Dendritic cell treated with granulocyte-macrophage colony-stimulating factor and Interleukin-4, amounts not matched to agents 40 ng/mL and 50 ng/mL, for 4 days (primary cell): ENCODE measurements around the gene POMP.
"Not testable (repeated sequence)": the region's sequence is repeated elsewhere in the genome, so short reads cannot be mapped to it uniquely, and the experiment has no call there.

Source experiments
- H3K27ac Mint-ChIP-seq: one replicate; pipeline ENCODE4 v1.8.0; 2022; ENCODE audit warnings: mild to moderate bottlenecking, mixed read lengths
- H3K27me3 Mint-ChIP-seq: one replicate; pipeline ENCODE4 v1.8.0; 2022; ENCODE audit warnings: mild to moderate bottlenecking, mixed read lengths
- H3K36me3 Mint-ChIP-seq: one replicate; pipeline ENCODE4 v1.8.0; 2022; ENCODE audit warnings: low read depth, mixed read lengths
- H3K4me1 Mint-ChIP-seq: one replicate; pipeline ENCODE4 v1.8.0; 2022; ENCODE audit warnings: low read depth, mixed read lengths
- H3K4me3 Mint-ChIP-seq: one replicate; pipeline ENCODE4 v1.8.0; 2022; ENCODE audit warnings: mild to moderate bottlenecking, moderate library complexity, mixed read lengths
- H3K9me3 Mint-ChIP-seq: one replicate; pipeline ENCODE4 v1.8.0; 2022; ENCODE audit warnings: mixed read lengths
- intact Hi-C: fragments of 100-400 bp; cut with micrococcal nuclease; formaldehyde crosslinking; loops from one replicate; pipeline ENCODE4 v1.15.0; 2022

POMP gene

DNA sequence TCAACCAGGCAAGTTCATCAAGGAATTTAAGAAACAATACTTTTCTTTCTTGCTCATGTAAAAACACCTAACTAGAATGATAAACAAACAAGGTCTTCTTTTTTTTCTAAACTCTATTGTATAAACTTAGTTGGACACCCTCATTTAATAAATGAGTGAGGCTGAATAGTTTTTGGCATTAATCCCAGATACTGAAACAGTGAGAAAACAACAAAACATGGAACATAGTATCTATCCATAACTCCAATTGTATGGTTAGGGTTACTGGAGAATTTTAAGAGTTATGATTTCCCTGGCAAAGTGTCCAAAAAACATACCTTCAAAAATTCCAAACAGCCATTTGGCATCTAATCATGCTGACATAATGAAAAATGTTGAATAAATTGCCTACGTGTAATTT lies 5.8 kb upstream of the POMP start:
- no peaks in the 10 kb centered on the region for H3K9me3 Mint-ChIP-seq
- intact Hi-C loops, result no loop called here
- no peak overlapping the region for H3K27ac Mint-ChIP-seq
- H3K4me3 Mint-ChIP-seq, result no peak overlapping the region
- H3K27me3 Mint-ChIP-seq, result no peaks in the 10 kb centered on the region
- peaks cover 45% of the 10 kb centered on the region for H3K4me1 Mint-ChIP-seq
- H3K36me3 Mint-ChIP-seq, result peaks cover 20% of the 10 kb centered on the region

DNA sequence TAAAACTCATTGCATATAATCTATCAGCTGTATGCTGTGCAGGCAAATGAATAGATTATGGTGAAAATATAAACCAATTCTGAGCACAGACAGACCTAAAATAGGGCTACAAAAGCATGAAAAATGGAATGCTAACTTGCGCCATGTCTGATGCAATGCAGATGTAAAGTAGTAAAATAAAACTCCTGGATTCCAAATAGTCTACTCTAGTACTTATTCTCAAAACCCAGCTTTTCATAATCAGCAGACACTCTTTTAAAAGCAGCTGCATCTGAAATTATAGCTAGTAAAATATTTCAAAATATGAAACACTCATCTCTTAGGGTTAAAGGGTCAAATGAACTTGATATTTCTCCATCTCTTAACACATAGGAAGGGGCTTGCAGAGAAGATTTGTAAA lies 4.7 kb upstream of the POMP start:
- no peaks in the 10 kb centered on the region for H3K9me3 Mint-ChIP-seq
- H3K27ac Mint-ChIP-seq, result no peak overlapping the region
- intact Hi-C loops, result no loop called here
- H3K4me3 Mint-ChIP-seq, result no peak overlapping the region
- peaks cover 47% of the 10 kb centered on the region for H3K4me1 Mint-ChIP-seq
- H3K27me3 Mint-ChIP-seq, result no peaks in the 10 kb centered on the region
- H3K36me3 Mint-ChIP-seq, result peaks cover 29% of the 10 kb centered on the region

DNA sequence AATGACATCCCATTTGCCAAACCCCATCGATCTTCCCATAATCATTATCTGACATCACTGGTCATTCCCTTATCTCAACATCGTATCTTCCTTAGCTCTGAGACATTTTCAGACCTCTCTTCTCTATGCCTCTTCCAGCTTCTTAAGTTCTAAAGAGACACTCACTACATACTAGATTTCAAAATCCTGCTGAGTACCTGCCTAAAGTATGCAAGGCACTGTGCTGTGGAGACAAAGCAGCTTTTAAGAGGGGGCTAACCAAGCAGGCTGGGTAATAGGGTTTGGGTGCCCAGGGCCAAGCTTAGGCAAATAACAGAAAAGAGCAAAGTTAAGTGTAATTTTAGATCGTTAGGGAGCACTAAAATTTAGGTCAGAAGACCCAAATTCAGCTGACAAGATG lies 3.4 kb upstream of the POMP start:
- no peaks in the 10 kb centered on the region for H3K27me3 Mint-ChIP-seq
- peaks cover 52% of the 10 kb centered on the region for H3K4me1 Mint-ChIP-seq
- H3K27ac Mint-ChIP-seq, result no peak overlapping the region
- H3K4me3 Mint-ChIP-seq, result no peak overlapping the region
- intact Hi-C loops, result loop anchor here (5.0 kb wide), 3 partner anchors 47 to 1033 kb away; partner anchors contain the start of genes LNX2, PAN3 and POLR1D
- H3K9me3 Mint-ChIP-seq, result no peaks in the 10 kb centered on the region
- H3K36me3 Mint-ChIP-seq, result peaks cover 42% of the 10 kb centered on the region

GRCh38 chr13:28657784-28658538 lies 969 bp upstream of the POMP start:
- H3K27me3 Mint-ChIP-seq, result no peaks in the 10 kb centered on the region
- H3K4me3 Mint-ChIP-seq, result peak overlapping the region; percentile 91
- H3K4me1 Mint-ChIP-seq, result peaks cover 60% of the 10 kb centered on the region
- no peaks in the 10 kb centered on the region for H3K9me3 Mint-ChIP-seq
- intact Hi-C loops, result loop anchor here (5.0 kb wide), 3 partner anchors 44 to 1036 kb away; partner anchors contain the start of genes LNX2, PAN3 and POLR1D
- peak overlapping the region; percentile 89 for H3K27ac Mint-ChIP-seq
- H3K36me3 Mint-ChIP-seq, result peaks cover 58% of the 10 kb centered on the region

DNA sequence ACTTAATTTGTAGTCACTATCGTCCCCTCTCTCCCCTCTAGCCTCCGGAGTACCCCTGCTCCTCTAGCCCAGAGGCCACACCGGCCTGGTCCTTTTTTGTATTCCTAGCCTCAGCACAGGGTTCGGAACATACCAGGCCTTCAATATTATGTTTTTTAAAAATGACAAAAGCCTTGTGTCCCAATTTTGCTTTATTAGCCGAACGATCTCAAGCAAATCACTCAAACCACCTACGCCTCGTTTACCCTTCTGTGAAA lies 463 bp upstream of the POMP start:
- Mint-ChIP-seq H3K36me3 (peaks cover 60% of the 10 kb centered on the region), H3K4me3 (peak overlapping the region; percentile 91), H3K27ac (peak overlapping the region; percentile 89), H3K27me3 (no peaks in the 10 kb centered on the region), H3K4me1 (peaks cover 60% of the 10 kb centered on the region), H3K9me3 (no peaks in the 10 kb centered on the region)
- intact Hi-C loops, result loop anchor here (5.0 kb wide), 3 partner anchors 44 to 1036 kb away; partner anchors contain the start of genes LNX2, PAN3 and POLR1D

DNA sequence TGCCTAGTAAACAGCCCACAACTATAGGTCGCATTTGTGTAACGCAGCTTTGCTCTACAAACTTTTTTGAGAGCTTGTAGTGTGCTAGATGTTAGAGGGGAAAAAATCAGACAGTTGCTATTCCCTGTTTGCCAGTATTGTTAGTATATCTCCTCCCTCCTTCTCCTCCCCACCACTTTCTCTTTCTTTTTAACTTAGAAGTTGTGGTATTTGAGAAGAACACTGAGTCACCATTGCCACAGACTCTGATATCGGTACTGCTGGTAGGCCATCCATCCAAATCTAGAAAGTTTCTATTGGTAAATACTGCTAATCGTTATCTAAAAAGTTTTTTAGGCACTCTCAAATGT lies 666 bp downstream of the POMP start:
- peaks cover 60% of the 10 kb centered on the region for H3K4me1 Mint-ChIP-seq
- H3K36me3 Mint-ChIP-seq, result peaks cover 69% of the 10 kb centered on the region
- peak overlapping the region; percentile 91 for H3K4me3 Mint-ChIP-seq
- no peaks in the 10 kb centered on the region for H3K9me3 Mint-ChIP-seq
- intact Hi-C loops, result loop anchor here (5.0 kb wide), 3 partner anchors 43 to 1037 kb away; partner anchors contain the start of genes LNX2, PAN3 and POLR1D
- no peaks in the 10 kb centered on the region for H3K27me3 Mint-ChIP-seq
- peak overlapping the region; percentile 89 for H3K27ac Mint-ChIP-seq

GRCh38 chr13:28666897-28667488 lies 8.1 kb downstream of the POMP start:
- H3K27me3 Mint-ChIP-seq, result no peaks in the 10 kb centered on the region
- no peaks in the 10 kb centered on the region for H3K9me3 Mint-ChIP-seq
- H3K4me1 Mint-ChIP-seq, result peaks cover 55% of the 10 kb centered on the region
- intact Hi-C loops, result no loop called here
- H3K4me3 Mint-ChIP-seq, result no peak overlapping the region
- no peak overlapping the region for H3K27ac Mint-ChIP-seq
- H3K36me3 Mint-ChIP-seq, result peaks cover 88% of the 10 kb centered on the region

GRCh38 chr13:28671126-28671792 lies 12.3 kb downstream of the POMP start:
- peaks cover 91% of the 10 kb centered on the region for H3K36me3 Mint-ChIP-seq

GRCh38 chr13:28678809-28679208 lies 19.9 kb downstream of the POMP start:
- Mint-ChIP-seq H3K4me1 (peaks cover 4% of the 10 kb centered on the region), H3K9me3 (no peaks in the 10 kb centered on the region), H3K27me3 (no peaks in the 10 kb centered on the region), H3K4me3 (no peak overlapping the region), H3K27ac (no peak overlapping the region), H3K36me3 (peaks cover 63% of the 10 kb centered on the region)
- intact Hi-C loops, result no loop called here

More at GRCh38 chr13:28671126-28671792, 12.3 kb downstream of the POMP start:
- no peaks in the 10 kb centered on the region for H3K9me3 Mint-ChIP-seq
- no peak overlapping the region for H3K4me3 Mint-ChIP-seq
- H3K27ac Mint-ChIP-seq, result peak overlapping the region; percentile 86
- intact Hi-C loops, result no loop called here
- H3K27me3 Mint-ChIP-seq, result no peaks in the 10 kb centered on the region
- peaks cover 48% of the 10 kb centered on the region for H3K4me1 Mint-ChIP-seq

DNA sequence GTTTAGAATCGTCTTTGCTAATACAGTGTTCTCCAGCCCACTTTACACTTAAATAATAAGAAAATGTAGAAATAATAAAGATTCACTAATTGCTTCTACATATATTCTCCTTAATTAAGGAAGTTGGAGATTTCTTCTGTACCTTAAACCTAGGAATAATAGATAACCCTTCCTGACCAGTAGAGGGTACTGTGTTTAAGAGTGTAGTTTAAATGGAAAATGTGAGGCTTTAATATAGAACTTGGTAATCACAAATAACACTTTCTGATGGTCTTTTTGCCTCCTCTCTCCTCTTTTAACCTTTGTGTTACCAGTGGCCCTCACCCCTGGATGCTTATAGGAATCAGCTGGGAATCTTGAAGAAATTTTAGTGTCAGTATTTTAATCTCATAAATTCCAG lies 20.7 kb downstream of the POMP start:
- H3K4me3 Mint-ChIP-seq, result no peak overlapping the region
- H3K27me3 Mint-ChIP-seq, result no peaks in the 10 kb centered on the region
- peaks cover 55% of the 10 kb centered on the region for H3K36me3 Mint-ChIP-seq
- H3K9me3 Mint-ChIP-seq, result no peaks in the 10 kb centered on the region
- no peak overlapping the region for H3K27ac Mint-ChIP-seq
- intact Hi-C loops, result loop anchor here (5.0 kb wide), 1 partner anchor 38 kb away; the partner anchor contains the start of gene SLC46A3
- H3K4me1 Mint-ChIP-seq, result peaks cover 9% of the 10 kb centered on the region

DNA sequence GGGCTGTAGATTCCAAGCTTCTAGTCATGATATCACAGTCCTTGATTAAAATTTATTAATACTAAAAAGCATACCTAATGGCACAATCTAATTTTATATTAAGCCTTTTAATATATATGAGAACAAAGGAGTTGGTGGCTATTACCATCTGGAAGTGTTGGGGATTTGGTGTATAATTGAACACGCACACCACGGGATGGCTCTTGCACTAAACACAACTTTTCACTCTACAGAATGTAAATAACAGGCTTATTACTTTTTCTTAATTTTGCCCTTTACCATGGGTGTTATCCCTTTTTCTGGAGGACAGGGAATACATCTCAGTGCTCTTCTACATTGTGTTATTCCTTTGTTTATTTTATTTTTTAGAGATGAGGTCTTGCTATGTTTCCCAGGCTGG lies 21.6 kb downstream of the POMP start:
- Mint-ChIP-seq H3K4me1 (peaks cover 12% of the 10 kb centered on the region), H3K27me3 (no peaks in the 10 kb centered on the region), H3K4me3 (no peak overlapping the region), H3K36me3 (peaks cover 46% of the 10 kb centered on the region), H3K27ac (no peak overlapping the region), H3K9me3 (peaks cover 3% of the 10 kb centered on the region)
- intact Hi-C loops, result loop anchor here (5.0 kb wide), 1 partner anchor 37 kb away; the partner anchor contains the start of gene SLC46A3

DNA sequence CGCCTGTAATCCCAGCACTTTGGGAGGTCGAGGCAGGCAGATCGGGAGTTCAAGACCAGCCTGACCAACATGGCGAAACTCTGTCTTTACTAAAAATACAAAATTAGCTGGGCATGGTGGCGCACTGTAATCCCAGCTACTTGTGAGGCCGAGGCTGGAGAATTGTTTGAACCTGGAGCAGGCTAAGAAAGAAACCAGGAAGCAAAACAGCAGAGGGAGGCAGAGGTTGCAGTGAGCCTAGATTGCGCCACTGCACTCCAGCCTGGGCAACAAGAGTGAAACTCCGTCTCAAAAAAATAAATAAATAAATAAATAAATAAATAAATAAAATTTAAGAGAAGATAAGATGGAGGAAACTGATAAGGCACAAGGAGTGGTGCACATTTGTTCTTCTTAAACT lies 24.2 kb downstream of the POMP start:
- H3K27ac Mint-ChIP-seq, H3K27me3 Mint-ChIP-seq, H3K4me3 Mint-ChIP-seq: not testable (repeated sequence)
- H3K4me1 Mint-ChIP-seq, result peaks cover 17% of the 10 kb centered on the region
- H3K9me3 Mint-ChIP-seq, result peaks cover 28% of the 10 kb centered on the region
- intact Hi-C loops, result loop anchor here (2.0 to 5.0 kb wide), 2 partner anchors 34 to 112 kb away; partner anchors contain the start of gene SLC46A3
- peaks cover 21% of the 10 kb centered on the region for H3K36me3 Mint-ChIP-seq

GRCh38 chr13:28684257-28684656 lies 25.3 kb downstream of the POMP start:
- intact Hi-C loops, result loop anchor here (5.0 kb wide), 1 partner anchor 33 kb away; the partner anchor contains the start of gene SLC46A3
- peak overlapping the region; percentile 20 for H3K27ac Mint-ChIP-seq
- peaks cover 5% of the 10 kb centered on the region for H3K27me3 Mint-ChIP-seq
- no peak overlapping the region for H3K4me3 Mint-ChIP-seq
- peaks cover 35% of the 10 kb centered on the region for H3K9me3 Mint-ChIP-seq
- peaks cover 16% of the 10 kb centered on the region for H3K36me3 Mint-ChIP-seq
- peaks cover 17% of the 10 kb centered on the region for H3K4me1 Mint-ChIP-seq

DNA sequence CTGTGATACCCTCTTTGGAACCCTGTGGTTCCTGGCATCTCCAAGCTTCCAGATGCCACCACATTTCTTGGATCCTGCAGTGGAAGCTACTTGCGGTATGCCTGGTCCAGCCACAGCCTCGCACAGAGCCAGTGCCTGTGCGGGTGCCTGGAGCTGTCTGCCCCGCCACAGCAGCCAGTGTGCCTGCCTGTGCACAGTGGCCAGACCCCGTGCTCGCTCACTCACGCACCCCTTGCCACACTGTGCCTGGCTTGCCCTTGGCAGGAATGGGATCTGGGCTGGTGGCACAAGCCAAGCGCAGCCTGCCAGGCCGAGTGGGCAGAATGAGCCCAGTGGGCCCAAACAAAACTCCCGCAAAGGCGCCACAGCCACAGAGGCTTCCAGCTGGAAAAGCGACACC lies 26.2 kb downstream of the POMP start:
- intact Hi-C loops, result no loop called here
- H3K4me3 Mint-ChIP-seq, result no peak overlapping the region
- peaks cover 23% of the 10 kb centered on the region for H3K4me1 Mint-ChIP-seq
- H3K36me3 Mint-ChIP-seq, result peaks cover 9% of the 10 kb centered on the region
- peaks cover 43% of the 10 kb centered on the region for H3K9me3 Mint-ChIP-seq
- peaks cover 8% of the 10 kb centered on the region for H3K27me3 Mint-ChIP-seq
- H3K27ac Mint-ChIP-seq, result no peak overlapping the region
